Hippocampal formation (tissue), 2 donors: ENCODE data around the gene PDE3A.

Experiments used
- DNase-seq, 2 donors: peaks; one replicate each; lab custom pipeline; 2025; lab: John Stamatoyannopoulos, UW

The PDE3A gene

GRCh38 chr12:20711846-20712245 is 343.5 kb downstream of the PDE3A start:
- no peak for DNase-seq

GRCh38 chr12:20716037-20716436 is 347.7 kb downstream of the PDE3A start:
- DNase-seq: no peak

GRCh38 chr12:20716985-20717384 is 348.6 kb downstream of the PDE3A start:
- DNase-seq: no peak

GRCh38 chr12:20718294-20718693 is 350.0 kb downstream of the PDE3A start:
- no peak for DNase-seq

GRCh38 chr12:20722142-20722541 is 353.8 kb downstream of the PDE3A start:
- no peak for DNase-seq

GRCh38 chr12:20731274-20731673 is 362.9 kb downstream of the PDE3A start:
- peak in 1 of 2 donors; percentile 1 for DNase-seq
